ENCODE results near the gene ARID4A.

- TF ChIP-seq POU6F1 (CRISPR knock-in tag; IDR thresholded peaks at IDR 0.05; ENCODE audit: borderline replicate concordance, low read depth) (no peak), ZNF70 (CRISPR knock-in tag; IDR thresholded peaks at IDR 0.05) (no peak), TOX (CRISPR knock-in tag; IDR thresholded peaks at IDR 0.05; ENCODE audit: borderline replicate concordance) (no peak), GLIS3 (CRISPR knock-in tag; IDR thresholded peaks at IDR 0.05) (no peak), ZFP30 (CRISPR knock-in tag; IDR thresholded peaks at IDR 0.05) (no peak), PATZ1 (CRISPR knock-in tag; IDR thresholded peaks at IDR 0.05; ENCODE audit: borderline replicate concordance) (no peak), ESRRG (CRISPR knock-in tag; IDR thresholded peaks at IDR 0.05) (no peak), TCF4 (CRISPR knock-in tag; IDR thresholded peaks at IDR 0.05; ENCODE audit: borderline replicate concordance) (no peak)
Measured at GRCh38 chr14:58315606-58316005, 17.3 kb downstream of the ARID4A start.
